ENCODE data around the gene TSPAN6.

TSPAN6 gene

DNA sequence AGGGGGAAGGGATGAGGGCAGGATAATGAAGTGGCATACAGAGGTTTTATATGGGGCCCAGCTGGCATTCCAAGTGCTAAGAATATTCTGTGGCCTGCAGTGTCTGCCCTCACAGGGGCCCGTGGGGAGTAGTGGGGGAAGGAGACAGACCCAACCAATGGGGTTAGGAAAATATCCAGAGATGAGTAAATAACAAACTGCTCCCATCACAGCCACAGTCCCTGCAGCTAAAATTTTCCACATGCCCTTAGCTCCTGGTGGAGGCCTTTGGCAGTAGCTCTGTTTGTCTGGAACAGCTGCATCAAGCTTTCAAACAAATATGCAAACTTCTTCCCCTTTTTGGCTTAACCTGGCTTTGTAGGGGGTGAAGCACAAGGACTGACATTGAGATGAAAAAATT is 10.5 kb upstream of the TSPAN6 start:
- DNase-seq: no peak

DNA sequence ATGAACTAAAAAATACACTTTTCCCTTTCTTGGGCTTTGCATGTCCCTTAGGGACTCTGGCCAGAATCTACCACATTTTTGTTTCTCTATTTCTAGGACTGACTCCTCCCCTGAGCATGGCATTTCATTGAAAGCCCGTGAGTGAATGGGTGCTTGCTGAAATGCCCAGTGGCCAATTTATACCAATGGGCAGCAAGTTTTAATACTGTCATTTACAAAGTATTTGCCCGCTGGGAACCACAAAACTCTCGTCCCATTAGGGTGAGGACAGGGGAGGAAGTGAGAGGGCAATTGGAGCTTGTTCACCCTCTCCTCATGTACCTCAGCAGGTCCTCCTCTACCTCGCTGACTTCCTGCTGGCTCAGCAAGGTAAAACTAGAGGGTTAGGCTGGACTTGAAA is 8.5 kb upstream of the TSPAN6 start:
- DNase-seq: no peak

DNA sequence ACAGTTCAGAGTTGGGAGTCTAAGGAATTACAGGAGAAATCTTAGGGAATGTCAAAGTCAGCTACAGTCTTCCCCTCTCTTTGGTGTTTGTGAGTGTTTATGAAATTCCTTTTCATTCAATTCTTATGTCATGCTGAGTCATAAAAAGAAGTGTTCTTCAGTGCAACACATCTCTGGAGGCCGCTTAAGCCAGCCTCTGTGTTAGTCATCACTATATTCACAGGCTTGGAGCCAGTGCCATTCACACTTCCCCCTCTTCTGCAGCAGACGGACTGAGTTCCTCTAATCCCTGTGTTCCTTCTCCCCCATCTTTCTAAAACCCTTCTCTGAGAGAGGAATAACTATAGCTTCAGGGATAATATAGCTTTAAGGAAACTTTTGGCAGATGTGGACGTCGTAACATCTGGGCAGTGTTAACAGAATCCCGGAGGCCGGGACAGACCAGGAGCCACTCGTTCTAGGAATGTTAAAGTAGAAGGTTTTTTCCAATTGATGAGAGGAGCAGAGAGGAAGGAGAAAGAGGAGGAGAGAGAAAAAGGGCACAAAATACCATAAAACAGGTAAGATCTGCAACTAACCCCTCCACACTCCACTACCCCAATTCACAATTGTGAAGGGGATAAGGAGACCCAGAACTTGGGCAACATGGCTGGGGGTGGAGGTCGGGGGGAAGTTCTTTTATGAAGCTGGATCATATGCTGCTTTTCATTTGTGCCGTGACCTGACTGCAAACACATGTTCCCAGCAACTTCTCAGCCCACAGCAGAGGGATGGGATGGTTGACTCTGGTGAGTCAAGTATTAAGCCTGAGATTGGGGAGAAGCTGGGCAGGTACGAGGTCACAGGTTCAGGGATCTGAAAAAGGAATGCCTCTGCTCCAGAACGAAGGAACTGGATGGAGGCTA is 7.6 kb upstream of the TSPAN6 start, which contains the start of gene SRPX2:
TSS of gene SRPX2 (plus strand) at position 244 of the 905 bp plus-strand sequence. CDS start 2,124 bp downstream, outside the sequence.
- DNase-seq: peak; percentile 13

DNA sequence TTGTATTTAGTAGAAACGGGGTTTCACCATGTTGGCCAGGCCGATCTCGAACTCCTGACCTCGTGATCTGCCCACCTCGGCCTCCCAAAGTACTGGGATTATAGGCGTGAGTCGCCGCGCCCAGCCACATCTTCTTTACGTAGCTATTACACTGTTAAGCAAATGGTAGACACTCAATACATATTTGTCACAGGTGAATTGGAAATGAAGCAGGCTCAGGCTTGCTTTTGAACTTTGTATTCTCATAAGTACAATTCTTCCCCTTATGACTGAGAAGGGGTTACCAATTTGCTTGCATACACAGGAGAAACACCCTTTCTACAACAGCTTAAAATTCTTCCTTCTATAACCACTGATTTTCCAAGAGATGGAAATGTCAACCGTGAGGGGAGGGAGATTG is 6.6 kb upstream of the TSPAN6 start:
- DNase-seq: no peak

DNA sequence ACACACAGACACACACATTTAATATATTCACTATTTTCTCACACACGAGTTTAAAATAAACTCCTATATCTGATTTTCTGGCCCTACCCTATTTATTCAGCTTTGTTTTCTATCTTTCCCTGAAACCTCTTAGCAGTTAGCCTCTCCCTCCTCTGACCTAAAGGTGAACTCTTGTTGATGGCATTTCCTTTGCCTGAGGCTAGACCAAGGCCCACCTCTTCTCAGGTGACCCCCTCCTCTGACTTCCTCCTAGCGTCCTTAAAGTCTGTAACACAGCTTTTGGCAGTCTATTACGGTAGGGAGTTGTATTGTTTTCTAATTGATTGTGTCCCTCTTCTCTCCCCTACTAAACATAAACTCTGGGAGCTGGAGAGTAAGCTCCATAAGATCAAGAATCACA is 5.7 kb upstream of the TSPAN6 start:
- DNase-seq: no peak

DNA sequence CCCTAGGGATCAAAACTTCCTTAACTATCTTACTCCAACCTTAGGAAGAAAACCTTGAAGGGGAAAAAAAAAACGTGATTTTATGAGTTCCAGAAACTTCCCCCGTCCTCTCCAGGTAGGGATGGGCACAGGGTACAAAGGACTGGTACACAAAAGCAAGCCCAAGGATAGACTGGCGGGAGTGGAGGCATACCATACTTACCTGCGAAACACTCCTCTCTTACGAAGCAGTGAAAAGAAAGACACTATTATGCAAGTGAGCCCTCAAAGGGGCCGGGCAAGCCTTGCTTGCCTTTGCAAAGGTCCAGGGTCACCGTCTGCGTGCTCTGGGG is 651 bp downstream of the TSPAN6 start:
- no peak for DNase-seq

DNA sequence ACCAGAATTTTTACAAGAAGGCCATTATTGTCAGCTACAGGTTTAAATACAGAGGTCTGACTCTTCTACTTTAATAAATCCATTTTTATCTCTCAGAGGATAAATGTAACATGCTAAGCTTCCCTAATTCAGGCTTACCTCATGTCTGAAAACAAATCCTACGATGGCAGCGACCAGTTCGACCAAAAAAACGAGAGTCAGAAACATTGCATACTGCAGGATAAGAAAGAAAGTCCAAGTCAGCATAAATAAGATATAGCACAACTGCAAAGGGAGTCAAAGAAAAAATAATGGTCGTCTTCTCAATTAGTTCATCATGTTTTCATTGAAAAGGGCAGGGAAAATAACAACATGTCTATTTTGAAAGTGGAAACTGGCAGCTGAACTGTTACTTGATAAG is 1.6 kb downstream of the TSPAN6 start:
- DNase-seq: no peak

DNA sequence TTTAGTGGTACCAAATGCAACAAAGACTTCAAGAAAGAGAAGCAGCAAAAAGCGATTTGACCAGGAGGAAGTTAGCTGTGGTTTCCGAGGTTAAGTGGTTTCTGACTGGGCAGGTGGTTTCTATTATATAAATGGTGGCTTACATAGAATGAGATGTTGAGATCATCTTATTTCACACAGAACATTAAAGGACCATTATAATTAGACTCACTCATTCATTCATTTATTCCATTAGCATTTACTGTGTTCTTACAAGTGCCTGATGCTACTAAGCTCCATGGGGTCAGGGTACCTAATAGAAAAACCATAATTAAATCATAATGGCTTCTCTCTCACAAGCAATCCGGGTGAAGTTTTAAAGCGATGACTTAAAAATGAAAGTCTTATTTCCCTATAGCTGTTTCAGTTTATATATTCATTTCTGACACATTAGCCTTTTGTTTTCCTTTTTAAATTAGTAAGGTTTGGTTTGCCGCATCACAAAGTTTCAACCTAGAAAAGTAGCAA is 10.6 kb downstream of the TSPAN6 start:
- peak; percentile 79 for DNase-seq

DNA sequence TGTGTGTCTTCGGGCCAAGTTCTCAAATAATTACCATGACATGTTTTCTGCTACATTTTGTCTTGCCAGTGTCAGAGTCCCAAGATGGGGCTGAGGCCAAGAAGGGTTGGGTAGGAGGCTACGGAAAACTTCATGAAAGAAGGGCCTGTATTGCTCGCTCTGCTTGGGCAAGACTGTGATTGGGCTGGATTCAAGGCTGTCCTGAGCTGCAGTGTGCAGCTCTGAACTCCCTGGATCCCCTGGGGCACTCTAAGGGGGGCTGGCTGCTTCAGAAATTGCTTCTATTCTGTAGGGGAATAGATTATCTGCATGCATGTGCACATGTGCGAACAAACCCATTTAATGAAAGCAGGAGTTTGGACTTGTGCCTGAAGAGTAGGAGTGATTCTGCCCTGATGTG is 13.6 kb downstream of the TSPAN6 start:
- no peak for DNase-seq

DNA sequence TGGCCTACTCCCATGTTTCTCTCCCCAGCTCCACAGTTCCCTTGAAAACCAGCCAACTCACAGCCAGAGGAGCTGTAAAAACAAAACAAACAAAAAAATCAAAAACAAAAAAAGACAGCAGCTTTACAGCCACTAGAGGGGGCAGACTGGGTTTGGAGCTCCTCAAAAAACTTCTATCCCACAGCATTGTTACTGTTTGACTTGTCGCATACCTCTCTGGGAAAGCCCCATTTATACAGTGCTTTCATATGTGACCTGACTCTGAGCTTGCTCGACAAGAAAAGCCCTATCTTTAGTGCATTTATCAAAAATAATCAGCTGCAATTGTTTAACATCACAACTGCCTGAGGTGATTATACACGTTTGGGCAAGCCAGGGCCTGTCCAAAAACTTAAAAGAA is 21.6 kb downstream of the TSPAN6 start:
- DNase-seq: peak; percentile 64

DNA sequence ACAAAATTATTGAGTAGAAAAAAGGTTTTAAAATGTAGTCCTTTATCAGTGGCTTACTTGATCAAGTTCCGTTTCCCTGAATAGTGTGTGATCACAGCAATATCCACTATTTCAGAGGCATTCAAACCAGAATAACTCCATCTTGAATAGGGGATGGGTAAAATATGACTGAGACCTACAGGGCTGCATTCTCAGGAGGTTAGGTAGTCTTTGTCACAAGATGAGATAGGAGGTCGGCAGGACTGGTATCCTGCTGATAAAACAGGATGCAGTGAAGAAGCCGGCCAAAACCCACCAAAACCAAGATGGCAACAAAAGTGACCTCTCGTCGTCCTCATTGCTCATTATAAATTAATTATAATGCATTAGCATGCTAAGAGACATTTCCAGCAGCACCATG is 24.7 kb downstream of the TSPAN6 start:
- DNase-seq: no peak

DNA sequence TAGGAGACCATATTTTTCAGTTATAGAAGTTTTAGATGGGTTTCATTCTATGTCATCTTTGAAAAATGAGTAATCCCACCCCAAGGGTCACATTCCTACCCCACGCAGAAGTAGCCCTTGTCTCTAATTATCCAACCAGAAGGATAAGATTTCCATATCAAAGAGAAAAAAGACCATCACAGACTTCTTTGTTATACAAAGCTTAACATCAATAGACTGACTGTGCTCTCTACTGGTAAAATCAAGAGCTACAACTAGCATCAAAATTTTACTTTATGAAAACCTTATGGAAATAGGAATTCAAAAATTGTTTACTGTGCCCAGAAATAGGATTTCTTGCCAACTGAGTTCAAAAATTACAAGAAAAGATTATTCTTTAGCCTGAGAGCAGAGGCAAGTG is 27.0 kb downstream of the TSPAN6 start:
- DNase-seq: no peak

DNA sequence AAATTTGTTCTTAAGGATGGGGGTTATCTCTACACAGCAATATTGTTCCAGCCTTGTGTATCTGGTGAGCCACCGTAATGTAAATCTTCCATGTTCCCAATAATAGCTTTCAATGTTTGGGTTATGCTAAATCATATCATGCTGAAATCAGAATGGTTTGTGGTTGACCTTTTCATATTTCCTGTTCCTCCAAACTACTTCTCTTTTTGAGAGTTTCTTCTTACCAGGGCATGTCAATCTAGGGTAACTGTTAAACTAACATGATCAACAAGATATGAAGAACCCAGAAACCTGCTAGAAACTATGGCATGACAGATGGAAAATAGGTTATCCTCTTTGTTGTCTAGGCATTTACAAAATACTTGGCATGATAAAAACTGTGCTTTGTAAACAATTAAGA is 29.9 kb downstream of the TSPAN6 start:
- DNase-seq: no peak

DNA sequence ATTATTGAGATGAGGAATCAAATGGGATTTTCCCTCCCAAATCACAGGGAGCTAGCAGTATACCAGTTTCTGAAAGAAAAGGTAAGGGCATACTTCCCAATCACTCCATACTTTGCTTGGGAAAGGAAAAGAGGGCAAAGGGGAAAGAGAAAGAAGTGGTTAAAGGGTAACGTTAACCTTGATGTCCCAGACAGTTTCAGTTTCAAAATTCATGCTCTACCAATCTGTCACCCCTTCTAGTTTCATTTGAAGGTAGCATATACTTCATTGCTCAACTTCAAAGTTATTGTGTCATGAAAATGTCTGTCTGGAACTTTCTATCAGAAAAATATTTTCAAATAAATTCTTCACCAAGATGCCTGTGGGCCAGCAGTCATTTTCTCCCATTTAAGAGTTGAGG is 35.8 kb downstream of the TSPAN6 start:
- peak; percentile 3 for DNase-seq

DNA sequence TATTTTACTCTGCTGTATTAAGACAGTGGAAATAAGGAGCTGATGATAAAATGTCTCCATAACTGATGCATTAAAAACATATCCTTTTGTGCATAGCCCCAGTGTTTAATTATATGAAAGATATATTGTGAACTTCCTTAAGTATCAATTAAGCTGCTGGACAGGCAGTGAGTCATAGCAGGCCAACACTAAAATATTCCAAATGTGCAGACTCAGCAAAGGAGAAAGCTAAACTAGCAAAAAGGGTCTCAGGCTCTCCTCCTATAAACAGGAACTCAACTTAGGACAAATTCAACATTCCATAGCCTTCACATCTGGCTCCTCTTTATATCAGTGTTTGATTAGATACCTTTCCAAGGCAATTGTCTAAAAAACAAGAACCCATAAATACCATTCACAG is 36.3 kb downstream of the TSPAN6 start:
- no peak for DNase-seq

DNA sequence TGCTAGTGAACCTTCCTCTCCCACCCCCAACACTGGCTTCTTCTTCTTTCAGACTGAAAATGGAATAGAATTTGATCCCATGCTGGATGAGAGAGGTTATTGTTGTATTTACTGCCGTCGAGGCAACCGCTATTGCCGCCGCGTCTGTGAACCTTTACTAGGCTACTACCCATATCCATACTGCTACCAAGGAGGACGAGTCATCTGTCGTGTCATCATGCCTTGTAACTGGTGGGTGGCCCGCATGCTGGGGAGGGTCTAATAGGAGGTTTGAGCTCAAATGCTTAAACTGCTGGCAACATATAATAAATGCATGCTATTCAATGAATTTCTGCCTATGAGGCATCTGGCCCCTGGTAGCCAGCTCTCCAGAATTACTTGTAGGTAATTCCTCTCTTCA is 37.1 kb downstream of the TSPAN6 start:
- DNase-seq: no peak

DNA sequence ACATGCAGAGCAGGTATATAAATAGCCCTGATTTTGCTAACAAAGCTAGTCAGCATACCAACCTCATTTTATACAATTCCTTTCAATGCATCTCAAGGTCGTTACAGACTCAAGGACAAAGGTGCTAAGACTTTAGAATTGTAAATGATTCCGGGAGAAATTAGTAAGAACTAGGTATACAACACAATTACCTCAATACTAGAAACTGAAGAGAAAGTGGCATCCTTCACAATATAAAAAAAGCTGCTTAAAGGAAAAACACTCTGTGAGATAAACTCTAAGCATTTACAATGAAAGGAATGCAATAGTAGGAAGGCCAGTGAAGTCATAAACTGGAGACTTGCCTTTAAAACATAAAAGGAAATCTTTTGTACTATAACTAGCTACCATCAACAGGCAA is 40.0 kb downstream of the TSPAN6 start:
- no peak for DNase-seq

DNA sequence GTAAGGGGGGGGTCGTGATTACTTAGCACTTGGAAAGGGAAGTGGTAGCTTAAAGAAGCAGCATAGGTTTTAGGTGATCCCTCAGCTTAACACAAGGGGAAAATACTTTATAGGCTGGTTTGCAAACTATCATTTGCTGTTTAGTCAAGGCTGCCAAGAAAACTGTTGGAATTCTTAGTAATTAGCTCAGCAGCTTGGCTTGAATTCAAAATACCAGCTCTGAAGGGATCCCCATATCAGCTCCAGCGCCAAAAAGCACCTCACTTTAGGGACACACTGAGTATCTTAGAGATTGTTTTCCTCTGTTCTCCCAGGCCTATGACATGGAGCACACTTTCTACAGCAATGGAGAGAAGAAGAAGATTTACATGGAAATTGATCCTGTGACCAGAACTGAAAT is 43.0 kb downstream of the TSPAN6 start:
- no peak for DNase-seq

DNA sequence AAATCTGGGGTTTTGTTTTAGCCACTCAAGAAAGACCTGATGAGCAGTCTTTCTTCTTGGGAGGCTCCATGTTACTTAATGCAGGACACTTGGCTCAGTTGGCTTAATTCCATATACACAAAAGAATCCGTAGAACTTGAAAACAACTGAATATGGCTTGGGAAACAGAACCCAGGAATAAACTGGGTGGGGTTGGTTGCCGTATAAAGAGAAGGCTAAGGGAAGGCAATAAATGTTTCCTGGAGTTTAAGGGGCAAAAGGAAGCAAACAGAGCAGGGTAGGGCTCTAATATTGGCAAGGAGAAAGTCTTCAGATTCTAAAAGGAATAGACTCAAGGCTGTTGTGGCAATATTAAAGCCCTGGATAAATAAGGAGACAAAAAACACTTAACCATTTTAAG is 43.5 kb downstream of the TSPAN6 start:
- DNase-seq: no peak

DNA sequence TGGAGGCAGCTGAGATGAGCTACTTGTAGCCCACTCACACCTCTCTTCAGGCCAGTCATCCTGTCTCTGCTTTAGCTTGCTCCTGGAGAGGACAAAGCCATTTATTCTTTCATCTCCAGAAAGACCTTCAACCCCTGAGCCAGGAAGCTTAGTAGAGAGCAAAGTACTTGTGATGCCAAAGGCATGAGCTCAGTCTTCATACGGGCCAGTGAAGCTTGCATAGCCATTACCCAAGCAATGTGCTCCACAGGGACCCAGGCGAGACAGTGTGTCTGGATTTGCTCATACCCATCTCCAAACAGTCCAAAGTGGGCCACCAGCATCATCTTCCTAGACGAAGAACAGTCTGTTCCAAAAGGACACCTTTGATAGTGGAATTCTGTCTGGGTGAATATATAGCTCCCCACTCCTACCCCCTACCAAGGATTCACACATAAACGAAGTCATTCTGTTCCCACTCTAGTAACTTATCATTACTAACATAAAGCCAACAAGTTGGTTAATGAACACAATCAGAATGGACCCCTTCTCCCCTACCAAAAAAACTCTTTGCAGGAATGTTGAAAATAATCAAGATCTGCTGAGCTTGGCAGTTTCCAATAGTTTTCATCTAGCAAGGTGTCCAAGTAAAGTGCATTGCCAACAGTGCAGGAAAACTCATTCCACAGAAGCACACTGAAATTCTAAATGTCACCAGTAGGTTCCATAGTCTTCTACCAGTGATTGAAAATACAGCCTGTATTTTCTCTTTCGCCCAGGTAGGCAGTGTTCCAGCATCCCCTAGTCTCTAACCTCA is 45.2 kb downstream of the TSPAN6 start:
- no peak for DNase-seq

DNA sequence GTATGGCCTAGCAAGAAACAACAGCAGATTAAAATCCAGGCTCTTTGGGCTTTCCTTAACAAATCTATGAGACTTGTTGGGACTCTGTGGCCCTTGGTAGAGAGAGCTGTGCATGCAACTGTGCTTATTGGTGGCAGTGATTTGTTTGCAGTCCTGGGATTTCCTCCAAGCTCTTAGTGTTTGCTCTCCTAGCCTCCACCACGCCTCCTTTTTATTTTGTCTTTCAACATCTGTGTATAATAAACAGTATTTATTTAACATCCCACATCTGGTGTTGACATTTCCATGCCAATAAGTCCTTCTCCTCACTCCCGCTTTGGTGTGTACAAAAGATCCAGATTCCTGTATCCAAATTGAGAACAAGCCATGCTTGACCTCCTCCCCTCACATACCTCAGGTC is 48.7 kb downstream of the TSPAN6 start:
- DNase-seq: no peak

DNA sequence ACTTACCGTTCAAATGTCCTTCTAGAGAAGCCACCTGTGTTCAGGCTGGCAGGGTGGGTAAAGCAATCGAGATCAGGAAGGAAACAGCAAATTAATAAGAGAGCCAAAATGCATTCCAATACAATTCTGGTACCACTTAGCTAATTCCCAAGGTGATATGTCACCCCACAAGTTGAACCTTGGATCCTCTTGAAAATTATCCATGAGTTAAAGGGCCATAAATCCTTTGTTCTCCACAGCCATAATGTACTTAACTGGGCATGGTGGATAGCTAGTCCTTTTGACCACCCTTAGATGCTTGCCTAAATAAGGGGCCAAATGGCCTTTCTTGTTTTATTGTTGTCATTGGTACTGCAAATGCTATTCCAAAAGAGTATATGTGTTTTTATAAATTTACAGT is 49.9 kb downstream of the TSPAN6 start:
- no peak for DNase-seq

DNA sequence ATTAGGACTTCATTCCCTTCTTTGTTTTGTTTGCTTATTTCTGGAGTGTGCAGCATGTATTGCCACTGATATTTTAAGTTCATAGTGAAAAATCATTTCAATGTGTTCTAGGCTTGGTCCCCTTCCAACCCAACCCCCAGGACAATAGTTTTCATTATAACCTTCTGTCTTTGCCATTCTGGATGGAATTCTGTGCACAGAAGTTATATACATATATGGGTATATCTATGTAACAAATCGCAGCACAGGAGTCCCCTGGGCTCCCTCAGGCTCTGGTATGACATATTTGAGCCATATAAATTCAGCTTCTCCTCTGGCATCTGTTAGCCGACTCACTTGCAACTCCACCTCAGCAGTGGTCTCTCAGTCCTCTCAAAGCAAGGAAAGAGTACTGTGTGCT is 52.0 kb downstream of the TSPAN6 start, which contains the start of gene TNMD:
TSS of gene TNMD (plus strand) at position 326 of the 400 bp plus-strand sequence. CDS start 83 bp downstream, outside the sequence.
- no peak for DNase-seq

Measured in activated CD4-positive, alpha-beta T cell treated with anti-CD3 and anti-CD28 coated beads, Interleukin-10, Interleukin-2, amounts not matched to agents 100 ng/mL and 50 ng/mL, durations not matched to agents 16 hours and 8 hours (primary cell).